NCI-H748 treated with DMSO at 0.1 percent for 48 hours (cell line): ENCODE measurements around the gene SLC22A7.
"Not testable (repeated sequence)": the region's sequence is repeated elsewhere in the genome, so short reads cannot be mapped to it uniquely, and the experiment has no call there.

Experiments
- DNase-seq: peaks from one replicate; lab custom pipeline; 2025; lab: John Stamatoyannopoulos, UW

SLC22A7 gene

GRCh38 chr6:43346243-43346642 lies 48.2 kb downstream of the SLC22A7 start:
- DNase-seq = not testable (repeated sequence)

- no peak for DNase-seq
These were observed 49.0 kb downstream of the SLC22A7 start for GRCh38 chr6:43347021-43347420.

DNA sequence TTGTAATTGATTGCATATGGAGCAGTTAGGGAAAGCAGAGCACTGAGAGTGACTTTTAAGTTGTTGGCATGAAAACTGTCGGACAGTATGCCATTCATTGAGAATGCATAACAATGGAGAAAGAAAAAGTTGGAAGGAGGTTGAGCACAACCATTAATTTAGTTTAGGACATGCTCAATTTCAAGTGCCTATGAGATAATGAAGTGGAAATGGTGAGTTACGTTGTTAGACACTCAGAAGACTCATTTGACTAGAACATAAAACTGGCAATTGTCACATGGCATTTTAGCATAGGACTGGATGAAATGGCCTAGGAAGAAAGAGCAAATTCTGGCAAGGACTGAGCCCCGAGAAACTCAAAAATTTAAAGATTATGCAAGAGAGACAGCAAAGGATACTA lies 49.4 kb downstream of the SLC22A7 start:
- no peak for DNase-seq

DNA sequence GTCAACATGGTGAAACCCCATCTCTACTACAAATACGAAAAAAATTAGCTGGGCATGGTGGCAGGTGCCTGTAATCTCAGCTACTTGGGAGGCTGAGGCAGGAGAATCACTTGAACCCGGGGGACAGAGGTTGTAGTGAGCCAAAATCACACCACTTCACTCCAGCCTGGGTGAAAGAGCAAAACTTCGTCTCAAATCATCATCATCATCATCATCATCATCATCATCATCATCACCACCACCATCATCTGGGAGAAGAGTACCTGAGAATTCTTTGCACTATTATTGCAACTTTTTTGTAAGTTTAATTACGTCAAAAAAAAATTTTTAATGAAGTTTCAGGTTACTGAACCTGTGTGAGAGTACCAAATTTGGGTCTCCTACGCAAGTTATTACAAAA lies 53.9 kb downstream of the SLC22A7 start:
- DNase-seq = not testable (repeated sequence)
